Fibroblast of lung (primary cell): Measurements from ENCODE around the gene ADPGK. TPM values are rescaled to one million over a fixed set of nuclear protein-coding genes. Genes with fewer than 3 reads are reported as not detected.

Experiments
- DNase-seq, 2 donors: peaks; one replicate each; pipeline versions ENCODE4 v3.0.0 to v3.0.0-alpha.2; 2010; ENCODE audit warnings: low read depth in 2 of 2
- H2AFZ ChIP-seq: 2 replicates; pipeline ENCODE4 v1.5.1; 2012; ENCODE audit warnings: low read length, control low read depth, inconsistent platforms
- H3K27ac ChIP-seq: 2 replicates; pipeline ENCODE4 v1.5.1; 2011; ENCODE audit warnings: low read length, control low read depth; ENCODE audit not compliant: insufficient read depth
- H3K27me3 ChIP-seq: 2 replicates; pipeline ENCODE4 v1.5.1; 2011; ENCODE audit warnings: mild to moderate bottlenecking, low read length; ENCODE audit not compliant: control insufficient read depth, insufficient read depth
- H3K36me3 ChIP-seq: 2 replicates; pipeline ENCODE4 v1.5.1; 2011; ENCODE audit warnings: low read length; ENCODE audit not compliant: control insufficient read depth, insufficient read depth
- H3K4me1 ChIP-seq: 2 replicates; pipeline ENCODE4 v1.5.1; 2011; ENCODE audit warnings: low read length; ENCODE audit not compliant: control insufficient read depth, insufficient read depth; ENCODE audit errors: extremely low read depth
- H3K4me2 ChIP-seq: 2 replicates; pipeline ENCODE4 v1.5.1; 2011; ENCODE audit warnings: low read length, control low read depth; ENCODE audit not compliant: insufficient read depth; ENCODE audit errors: extremely low read depth
- H3K4me3 ChIP-seq, 4 experiments: fragments of 200-600 bp in 1 of 4; sonication (generic) in 1 of 4; replicated peaks in 1 of 4; 2 replicates each; pipeline ENCODE4 v1.5.1; 2011 to 2016; ENCODE audit warnings: low read length in 4 of 4, low read depth in 3 of 4, mild to moderate bottlenecking in 3 of 4, control low read depth in 2 of 4, inconsistent platforms in 1 of 4, mixed read lengths in 1 of 4; ENCODE audit not compliant: insufficient read depth in 1 of 4; ENCODE audit errors: control extremely low read depth in 1 of 4
- H3K79me2 ChIP-seq: 2 replicates; pipeline ENCODE4 v1.5.1; 2012; ENCODE audit warnings: mild to moderate bottlenecking, low read length, inconsistent platforms; ENCODE audit not compliant: control insufficient read depth, insufficient read depth
- H3K9ac ChIP-seq: 2 replicates; pipeline ENCODE4 v1.5.1; 2011; ENCODE audit warnings: mild to moderate bottlenecking, low read length, control low read depth; ENCODE audit not compliant: insufficient read depth
- H3K9me3 ChIP-seq: 2 replicates; pipeline ENCODE4 v1.5.1; 2012; ENCODE audit warnings: low read depth, low read length; ENCODE audit not compliant: control insufficient read depth, insufficient read depth
- H4K20me1 ChIP-seq: 2 replicates; pipeline ENCODE4 v1.5.1; 2011; ENCODE audit warnings: low read length; ENCODE audit not compliant: control insufficient read depth, insufficient read depth; ENCODE audit errors: extremely low read depth
- EZH2 ChIP-seq: IDR thresholded peaks from 2 replicates; pipeline ENCODE4 v1.5.1; 2012; ENCODE audit warnings: low read length, control low read depth, mild to moderate bottlenecking; ENCODE audit errors: missing control alignments
- polyA plus RNA-seq, 2 donors: library from polyadenylated mRNA; depleted of rRNA in 1 of 2; stranded (reverse) in 1 of 2; unstranded in 1 of 2; fragments of >200 nt; gene quantifications; 2 replicates each; pipeline ENCODE4 v1.2.1, GENCODE V29; 2011 to 2012; ENCODE audit warnings: missing spikeins in 1 of 2
- total RNA-seq: library from RNA; depleted of rRNA; stranded (reverse); fragments of >200 nt; gene quantifications from 2 replicates; pipeline ENCODE4 v1.2.1, GENCODE V29; 2014
- TF ChIP-seq, protein P1 (sequence below), 2 donors: IDR thresholded peaks in 1 of 2; conservative IDR thresholded peaks in 1 of 2; 1 replicate in 1 of 2; 2 replicates in 1 of 2; pipeline ENCODE4 v1.5.1; 2011 to 2012; ENCODE audit warnings: low read length in 2 of 2, control low read depth in 1 of 2, inconsistent platforms in 1 of 2, low read depth in 1 of 2, mild to moderate bottlenecking in 1 of 2

Gene ADPGK
- total and polyA plus RNA-seq, 2 donors (not counting 1 experiment from before 2014, with no cell fraction given), result 59.5 to 62.2 TPM

- no peak overlapping the region for H3K27ac ChIP-seq
- no peaks in the 10 kb centered on the region for H3K79me2 ChIP-seq
- H3K27me3 ChIP-seq, result peaks cover 5% of the 10 kb centered on the region
- no peak for DNase-seq
- H3K9me3 ChIP-seq, result no peaks in the 10 kb centered on the region
- no peaks in the 10 kb centered on the region for H3K36me3 ChIP-seq
- H2AFZ ChIP-seq, result no peak overlapping the region
- H3K4me3 ChIP-seq, result no peak overlapping the region
- H3K4me2 ChIP-seq, result no peak overlapping the region
- no peak for TF ChIP-seq EZH2
- TF ChIP-seq, protein P1, sequence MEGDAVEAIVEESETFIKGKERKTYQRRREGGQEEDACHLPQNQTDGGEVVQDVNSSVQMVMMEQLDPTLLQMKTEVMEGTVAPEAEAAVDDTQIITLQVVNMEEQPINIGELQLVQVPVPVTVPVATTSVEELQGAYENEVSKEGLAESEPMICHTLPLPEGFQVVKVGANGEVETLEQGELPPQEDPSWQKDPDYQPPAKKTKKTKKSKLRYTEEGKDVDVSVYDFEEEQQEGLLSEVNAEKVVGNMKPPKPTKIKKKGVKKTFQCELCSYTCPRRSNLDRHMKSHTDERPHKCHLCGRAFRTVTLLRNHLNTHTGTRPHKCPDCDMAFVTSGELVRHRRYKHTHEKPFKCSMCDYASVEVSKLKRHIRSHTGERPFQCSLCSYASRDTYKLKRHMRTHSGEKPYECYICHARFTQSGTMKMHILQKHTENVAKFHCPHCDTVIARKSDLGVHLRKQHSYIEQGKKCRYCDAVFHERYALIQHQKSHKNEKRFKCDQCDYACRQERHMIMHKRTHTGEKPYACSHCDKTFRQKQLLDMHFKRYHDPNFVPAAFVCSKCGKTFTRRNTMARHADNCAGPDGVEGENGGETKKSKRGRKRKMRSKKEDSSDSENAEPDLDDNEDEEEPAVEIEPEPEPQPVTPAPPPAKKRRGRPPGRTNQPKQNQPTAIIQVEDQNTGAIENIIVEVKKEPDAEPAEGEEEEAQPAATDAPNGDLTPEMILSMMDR (conservative IDR thresholded peaks at IDR 0.05 in 1 of 2, IDR thresholded peaks at IDR 0.05 in 1 of 2; ENCODE audit: low read depth in 1 of 2, low read length in 2 of 2), result no peak
- H4K20me1 ChIP-seq, result no peaks in the 10 kb centered on the region
- no peaks in the 10 kb centered on the region for H3K4me1 ChIP-seq
- no peak overlapping the region for H3K9ac ChIP-seq
Measured at GRCh38 chr15:72820278-72820677, 36.7 kb upstream of the ADPGK start.

GRCh38 chr15:72818632-72819031 is 35.1 kb upstream of the ADPGK start:
- TF ChIP-seq, protein P1 (conservative IDR thresholded peaks at IDR 0.05 in 1 of 2, IDR thresholded peaks at IDR 0.05 in 1 of 2; ENCODE audit: low read depth in 1 of 2, low read length in 2 of 2), result no peak
- TF ChIP-seq EZH2, result no peak
- no peak for DNase-seq

DNA sequence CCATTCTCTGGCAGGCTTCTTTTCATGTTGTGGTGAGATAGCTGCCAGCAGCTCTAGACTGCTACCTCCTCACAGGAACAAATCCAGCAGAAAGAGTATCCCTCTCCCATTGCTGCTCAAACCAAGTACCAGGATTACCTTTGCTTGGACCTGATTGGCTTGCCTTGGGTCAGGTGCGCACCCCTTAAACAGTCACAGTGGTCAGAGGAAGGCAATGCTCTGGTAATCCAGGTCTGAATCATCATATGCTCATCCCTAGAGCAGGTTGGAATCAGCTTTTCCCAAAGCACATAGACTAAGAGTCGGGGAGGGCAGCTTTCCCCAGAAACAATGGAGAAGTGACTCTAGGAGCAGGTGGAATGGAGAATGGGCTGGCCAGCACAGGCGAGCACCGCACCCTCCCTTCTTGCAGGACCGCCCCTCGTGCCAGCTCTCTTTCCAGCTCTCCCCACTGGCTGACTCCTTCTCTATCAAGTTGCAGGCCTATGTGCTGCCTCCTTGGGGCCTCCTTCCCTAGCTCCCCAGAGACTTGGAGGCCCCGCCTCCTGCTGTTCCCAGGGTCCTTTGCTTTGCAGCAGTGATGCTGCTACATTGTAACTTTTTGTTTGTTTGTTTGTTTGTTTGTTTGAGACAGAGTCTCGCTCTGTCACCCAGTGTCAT is 29.9 kb upstream of the ADPGK start:
- Histone ChIP-seq H3K27ac (no peak overlapping the region), H2AFZ (no peak overlapping the region), H3K4me2 (no peak overlapping the region), H3K36me3 (no peaks in the 10 kb centered on the region), H3K9me3 (no peaks in the 10 kb centered on the region), H3K9ac (no peak overlapping the region), H3K4me1 (no peaks in the 10 kb centered on the region), H3K4me3 (no peak overlapping the region), H4K20me1 (no peaks in the 10 kb centered on the region), H3K79me2 (no peaks in the 10 kb centered on the region), H3K27me3 (peaks cover 9% of the 10 kb centered on the region)
- no peak for TF ChIP-seq EZH2
- TF ChIP-seq, protein P1 (conservative IDR thresholded peaks at IDR 0.05 in 1 of 2, IDR thresholded peaks at IDR 0.05 in 1 of 2; ENCODE audit: low read depth in 1 of 2, low read length in 2 of 2), result no peak
- no peak for DNase-seq

More at GRCh38 chr15:72818632-72819031, 35.1 kb upstream of the ADPGK start:
- H3K9me3 ChIP-seq, result no peaks in the 10 kb centered on the region
- no peaks in the 10 kb centered on the region for H3K4me1 ChIP-seq
- no peak overlapping the region for H3K27ac ChIP-seq
- H3K36me3 ChIP-seq, result no peaks in the 10 kb centered on the region
- H3K27me3 ChIP-seq, result peaks cover 5% of the 10 kb centered on the region
- H2AFZ ChIP-seq, result no peak overlapping the region
- no peak overlapping the region for H3K9ac ChIP-seq
- H4K20me1 ChIP-seq, result no peaks in the 10 kb centered on the region
- H3K4me2 ChIP-seq, result no peak overlapping the region
- H3K79me2 ChIP-seq, result no peaks in the 10 kb centered on the region
- H3K4me3 ChIP-seq, result no peak overlapping the region
